Activated gamma-delta T cell treated with anti-CD3 and anti-CD28 coated beads, Interleukin-2, amount 50 U/mL, for 16 hours (primary cell): ENCODE data around the gene EMCN.
"Not testable (repeated sequence)": the region's sequence is repeated elsewhere in the genome, so short reads cannot be mapped to it uniquely, and the experiment has no call there.

Experiments
- DNase-seq: peaks from one replicate; pipeline ENCODE4 v3.0.0-alpha.2; 2020; ENCODE audit warnings: low read depth

Gene EMCN

DNA sequence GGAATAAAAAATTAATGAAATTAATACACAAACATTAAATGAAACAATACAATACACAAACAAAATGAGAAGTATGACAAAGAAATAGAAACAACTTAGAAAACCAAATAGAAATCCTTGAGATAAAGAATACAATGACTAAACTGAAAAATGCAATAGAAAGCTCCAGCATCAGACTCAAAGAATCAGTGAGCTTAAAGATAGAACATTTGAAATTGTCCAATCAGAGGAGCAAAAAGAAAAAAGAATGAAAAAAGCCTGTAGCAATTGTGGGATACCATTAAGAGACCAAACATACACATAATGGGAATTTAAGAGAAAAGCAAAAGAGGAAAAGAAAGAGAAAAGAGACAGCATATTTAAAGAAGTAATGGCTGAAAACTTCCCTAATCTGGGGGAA lies 25.7 kb downstream of the EMCN start:
- DNase-seq: no peak

- no peak for DNase-seq
Measured at GRCh38 chr4:100489305-100489704, 28.5 kb downstream of the EMCN start.

DNA sequence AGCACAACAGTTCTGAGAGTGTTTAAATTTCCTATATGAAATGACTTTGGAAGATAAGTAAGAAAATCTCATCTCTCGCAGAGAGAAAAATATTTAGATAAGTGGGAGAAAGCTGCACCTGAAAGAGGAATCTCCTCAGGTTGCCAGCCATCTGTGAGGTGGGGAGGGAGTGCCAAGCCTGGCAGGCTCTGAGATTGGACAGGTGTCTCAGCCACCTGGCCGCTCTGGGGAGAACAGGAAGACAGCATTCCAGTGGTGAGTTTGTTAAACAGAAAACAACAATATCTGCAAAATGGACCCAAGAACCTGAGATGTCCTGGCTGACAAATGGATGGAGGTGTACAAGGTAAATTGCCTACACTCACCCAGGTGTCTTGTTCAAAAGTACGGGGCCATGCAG lies 31.3 kb downstream of the EMCN start:
- DNase-seq: no peak

- no peak for DNase-seq
Measured at GRCh38 chr4:100483796-100484195, 34.0 kb downstream of the EMCN start.

DNA sequence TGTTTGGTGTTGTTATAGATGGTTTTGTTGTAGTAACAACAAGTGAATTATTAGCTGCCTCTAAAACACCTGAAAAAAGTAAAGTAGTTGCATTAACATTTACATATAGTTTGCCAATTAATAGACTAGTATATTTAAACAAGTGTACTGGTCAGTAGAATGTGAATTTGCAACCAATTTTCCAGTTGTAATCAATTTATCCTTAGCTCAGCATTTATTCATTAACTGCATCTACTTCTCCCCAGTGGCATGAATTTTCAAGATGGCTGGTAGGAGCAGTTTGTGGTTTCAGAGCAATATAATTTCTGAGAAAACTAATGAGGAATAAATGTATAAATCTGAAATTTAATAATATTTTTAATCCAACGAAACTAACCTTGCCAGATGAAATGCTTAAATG lies 37.9 kb downstream of the EMCN start:
- DNase-seq: no peak

GRCh38 chr4:100469555-100469954 lies 48.3 kb downstream of the EMCN start:
- DNase-seq: no peak

DNA sequence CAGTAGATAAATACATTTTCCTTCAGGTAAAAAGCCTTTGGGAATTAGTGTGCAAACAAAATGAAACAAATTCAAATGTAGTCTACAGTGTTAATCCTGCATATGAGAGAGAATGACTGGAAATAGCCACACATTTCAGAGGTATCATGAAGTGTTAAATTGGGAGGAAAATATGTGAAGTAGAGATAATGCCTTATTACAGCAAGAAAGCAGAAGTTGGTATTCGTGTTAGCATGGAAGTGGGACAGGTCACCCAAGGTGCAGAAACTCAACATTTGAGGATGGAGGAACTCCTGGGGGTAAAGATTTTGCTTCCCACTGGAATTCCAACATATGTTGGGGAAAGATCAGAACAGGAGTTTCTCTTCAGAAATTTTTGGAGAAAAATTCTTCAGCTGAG lies 51.3 kb downstream of the EMCN start:
- no peak for DNase-seq

DNA sequence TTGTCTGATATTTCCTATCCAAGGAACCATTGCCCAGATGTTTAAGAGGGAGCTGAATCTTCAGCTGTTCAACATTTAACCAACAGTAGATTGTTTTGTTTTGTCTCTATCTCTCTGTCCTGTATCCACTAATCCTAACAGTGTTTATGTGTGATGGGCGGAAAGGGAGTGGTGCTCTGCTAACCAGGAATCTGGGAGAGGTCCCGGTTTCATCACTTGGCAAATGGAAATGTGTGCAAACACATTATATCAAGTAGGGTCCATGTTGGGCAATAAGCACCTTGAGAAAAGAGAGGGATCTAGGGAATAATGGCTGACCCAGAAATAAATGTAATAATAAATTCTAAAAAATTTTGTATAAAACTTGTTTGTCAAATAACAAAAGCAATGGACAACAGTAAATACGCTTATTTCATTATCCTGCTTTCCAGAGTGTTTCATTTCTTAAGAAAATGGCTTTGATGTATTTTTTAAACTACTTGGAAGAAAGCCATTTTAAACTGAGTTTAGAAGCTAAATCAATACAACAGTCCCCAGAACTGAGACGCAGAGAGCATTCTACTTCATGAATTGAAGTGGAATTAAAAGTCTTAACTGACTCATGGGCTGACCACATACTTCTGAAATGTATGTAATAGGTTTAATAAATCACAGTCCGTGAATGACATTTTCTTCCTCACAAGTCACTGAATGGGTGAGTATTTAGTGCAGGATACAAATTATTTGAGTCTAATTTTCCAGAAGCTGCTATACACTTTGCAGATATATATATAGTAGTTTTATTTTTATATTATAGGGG lies 55.8 kb downstream of the EMCN start:
- DNase-seq: no peak

DNA sequence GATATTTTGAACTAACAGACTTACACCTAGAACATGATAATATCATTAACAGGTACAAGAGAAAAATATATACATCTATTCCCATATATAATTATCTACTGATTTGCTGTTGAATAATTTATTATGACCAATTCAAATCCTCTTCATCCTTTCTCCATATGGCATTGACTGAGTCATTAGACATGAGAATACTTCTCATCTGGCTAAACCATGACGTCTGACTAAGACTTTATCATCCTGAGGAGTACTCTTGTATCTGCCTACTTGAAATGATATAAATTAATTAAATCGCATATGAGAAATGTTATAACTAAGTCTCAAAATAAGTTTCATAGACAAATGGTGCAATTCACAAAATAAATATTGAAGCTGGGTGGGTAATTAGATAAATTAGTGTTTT lies 67.4 kb downstream of the EMCN start:
- DNase-seq: no peak

DNA sequence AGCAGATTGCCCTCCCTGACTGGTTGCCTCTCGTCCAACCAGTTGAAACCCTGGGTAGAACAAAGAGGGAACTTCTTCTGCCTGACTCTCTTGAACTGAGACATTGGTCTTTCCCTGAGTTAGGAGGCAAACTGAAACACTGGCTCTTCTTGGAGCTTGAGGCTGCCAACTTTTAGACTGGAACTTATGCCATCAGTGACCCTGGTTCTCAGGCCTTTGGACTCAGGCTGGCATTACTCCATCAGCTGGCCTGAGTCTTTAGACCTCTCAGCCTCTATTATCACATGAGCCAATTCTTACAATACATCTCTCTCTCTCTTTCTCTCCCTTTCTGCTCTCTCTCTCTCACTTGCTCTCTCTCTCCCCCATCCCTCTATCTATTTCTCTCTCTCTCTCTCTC lies 86.4 kb downstream of the EMCN start:
- DNase-seq: no peak

GRCh38 chr4:100430451-100430850 lies 87.4 kb downstream of the EMCN start:
- no peak for DNase-seq

GRCh38 chr4:100429616-100430015 lies 88.2 kb downstream of the EMCN start:
- DNase-seq: no peak

DNA sequence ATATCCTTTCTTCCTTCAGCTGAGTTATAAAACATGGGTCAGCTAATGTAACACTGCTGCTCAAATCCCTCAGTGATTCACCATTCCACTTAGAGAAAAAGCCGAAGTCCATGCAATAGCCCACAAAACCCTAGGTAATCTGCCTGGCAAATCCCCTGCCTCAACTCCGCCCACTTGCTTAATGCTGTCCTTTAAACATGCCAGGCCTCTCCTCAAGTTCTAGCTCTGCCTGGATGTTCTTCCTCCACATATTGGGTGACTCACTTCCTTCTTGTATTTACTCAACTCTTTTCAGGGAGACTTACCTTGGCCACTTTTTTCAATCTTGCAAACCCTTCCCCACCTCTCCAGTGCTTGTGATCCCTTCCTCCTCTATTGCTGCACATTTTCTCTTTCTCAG lies 89.8 kb downstream of the EMCN start:
- DNase-seq: no peak

GRCh38 chr4:100424376-100424775 lies 93.4 kb downstream of the EMCN start:
- DNase-seq: no peak

DNA sequence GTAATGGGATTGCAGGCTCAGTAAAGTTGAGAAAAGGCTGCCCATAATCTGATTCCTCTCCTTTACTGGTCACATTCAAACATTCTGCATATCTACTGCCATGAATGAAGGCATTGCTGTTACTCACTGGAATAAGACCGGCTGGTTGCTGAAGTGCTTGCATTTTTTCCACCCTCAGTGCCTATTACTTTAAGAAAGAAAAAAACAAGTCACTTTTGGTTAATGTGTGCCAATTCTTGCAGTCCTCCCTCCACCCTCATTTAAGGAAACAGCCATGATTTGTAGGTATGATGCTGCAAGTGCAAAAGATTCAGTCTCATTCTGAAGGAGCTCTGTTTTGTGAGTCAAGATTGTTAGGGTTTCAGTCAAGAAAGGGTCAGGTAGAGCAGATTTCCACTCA lies 94.9 kb downstream of the EMCN start:
- no peak for DNase-seq

- no peak for DNase-seq
Measured at GRCh38 chr4:100421361-100421978, 96.4 kb downstream of the EMCN start.

DNA sequence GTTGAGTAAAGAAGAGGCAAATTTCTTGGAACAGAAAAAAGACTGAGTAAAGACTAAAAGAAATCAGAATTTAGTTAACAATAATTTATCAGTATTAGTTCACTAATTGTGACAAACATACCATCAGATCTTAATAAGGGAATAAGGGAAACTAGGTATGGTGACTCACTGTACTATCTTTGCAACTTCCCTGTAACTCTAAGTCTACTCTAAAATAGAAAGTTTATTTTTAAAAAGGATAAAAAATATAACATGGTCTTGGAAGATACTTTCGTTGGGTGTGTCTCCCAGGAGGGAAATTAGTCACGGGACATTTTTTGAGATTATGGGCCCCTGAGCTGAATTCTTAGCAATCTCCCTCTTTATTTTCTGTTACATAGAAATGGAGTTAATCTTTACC lies 97.3 kb downstream of the EMCN start:
- DNase-seq: no peak

DNA sequence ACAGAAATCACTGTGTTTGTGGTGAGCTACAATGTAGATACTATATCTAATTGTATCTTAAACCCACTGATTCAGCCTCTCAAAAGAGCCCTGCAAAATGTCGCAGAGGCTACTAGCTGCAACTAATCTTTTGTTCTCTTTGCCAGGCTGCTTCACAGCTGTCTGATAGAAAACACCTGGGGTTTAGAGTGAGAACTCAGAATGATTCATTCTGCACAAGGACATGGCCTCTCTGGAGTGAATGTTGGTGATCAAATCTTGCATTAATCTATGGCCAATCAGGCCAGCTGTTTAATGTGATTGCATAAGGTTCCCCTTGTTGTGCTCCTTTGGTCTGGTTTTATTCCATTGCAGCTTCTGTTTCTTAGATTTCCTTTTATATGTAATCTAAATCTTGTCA lies 100.3 kb downstream of the EMCN start:
- DNase-seq: no peak

- DNase-seq: no peak
Measured at GRCh38 chr4:100414016-100414790, 103.6 kb downstream of the EMCN start.

DNA sequence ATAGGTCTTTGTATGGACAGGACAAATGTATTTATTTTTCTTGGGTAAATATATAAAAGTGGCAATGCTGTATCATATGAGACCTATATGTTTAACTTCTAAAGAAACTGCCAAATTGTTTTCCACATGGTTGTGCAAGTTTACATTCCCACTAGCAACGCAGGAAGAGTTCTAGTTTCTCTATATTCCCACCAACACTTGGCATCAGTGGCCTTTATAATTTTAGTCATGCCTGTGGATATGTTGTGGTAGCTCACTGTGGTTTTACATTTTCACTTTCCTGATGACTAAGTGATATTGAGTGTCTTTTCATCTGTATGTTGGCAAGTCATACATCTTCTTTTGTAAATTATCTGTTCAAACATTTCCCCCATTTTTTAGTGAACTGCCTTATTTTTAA lies 126.0 kb downstream of the EMCN start:
- DNase-seq: no peak

DNA sequence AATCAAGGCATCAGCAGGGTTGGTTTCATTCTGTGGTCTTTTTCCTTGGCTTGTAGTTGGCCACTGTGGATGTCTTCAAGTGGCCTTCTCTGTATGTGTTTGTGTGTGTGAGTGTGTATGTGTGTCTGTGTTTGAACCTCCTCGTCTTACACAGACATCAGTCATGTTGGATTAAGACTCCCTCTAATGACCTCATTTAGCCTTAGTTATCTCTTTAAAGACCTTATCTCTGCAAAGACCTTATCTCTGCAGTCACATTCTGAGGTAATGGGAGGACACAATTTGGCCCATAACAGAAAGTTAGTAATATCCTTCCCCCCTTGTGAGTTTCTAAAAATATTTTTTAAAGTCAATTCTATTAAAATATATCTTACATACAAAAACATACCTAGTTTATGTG lies 126.7 kb downstream of the EMCN start:
- DNase-seq: no peak

DNA sequence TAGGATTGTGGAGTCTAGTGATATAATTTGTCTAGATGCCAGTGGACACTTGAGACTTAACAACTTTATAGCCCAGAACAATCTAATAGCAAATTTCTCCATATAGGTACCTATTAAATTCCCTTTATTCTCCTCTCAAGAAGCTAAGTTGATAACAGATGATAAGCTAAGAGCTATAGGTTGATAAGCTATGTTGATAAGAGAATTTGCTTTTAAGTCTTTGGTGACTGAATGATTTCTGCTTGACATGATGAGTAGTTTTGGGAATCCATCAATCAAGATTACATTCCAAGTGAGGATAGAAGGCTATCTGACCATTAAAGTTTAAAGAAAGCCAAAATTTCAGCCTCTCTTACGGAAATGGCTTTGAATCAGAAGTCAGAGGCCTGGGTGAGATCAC lies 131.6 kb downstream of the EMCN start:
- no peak for DNase-seq

- DNase-seq: not testable (repeated sequence)
Measured at GRCh38 chr4:100380401-100380800, 137.4 kb downstream of the EMCN start.
